Myocyte (in vitro differentiated cells): Measurements from ENCODE around the gene PSAP. TPM values are rescaled to one million over a fixed set of nuclear protein-coding genes. Genes with fewer than 3 reads are reported as not detected.

Source experiments
- DNase-seq: peaks from one replicate; pipeline ENCODE4 v3.0.0-alpha.2; 2012; ENCODE audit warnings: low read depth
- total RNA-seq: library from RNA; depleted of rRNA; stranded (reverse); fragments of >200 nt; gene quantifications from 2 replicates; pipeline ENCODE4 v1.2.3, GENCODE V29; 2014

Gene PSAP
- total RNA-seq, 1 donor from 2014 or later, result 1,265 TPM

GRCh38 chr10:71810048-71810750 is 40.9 kb downstream of the PSAP start:
- DNase-seq, result no peak

DNA sequence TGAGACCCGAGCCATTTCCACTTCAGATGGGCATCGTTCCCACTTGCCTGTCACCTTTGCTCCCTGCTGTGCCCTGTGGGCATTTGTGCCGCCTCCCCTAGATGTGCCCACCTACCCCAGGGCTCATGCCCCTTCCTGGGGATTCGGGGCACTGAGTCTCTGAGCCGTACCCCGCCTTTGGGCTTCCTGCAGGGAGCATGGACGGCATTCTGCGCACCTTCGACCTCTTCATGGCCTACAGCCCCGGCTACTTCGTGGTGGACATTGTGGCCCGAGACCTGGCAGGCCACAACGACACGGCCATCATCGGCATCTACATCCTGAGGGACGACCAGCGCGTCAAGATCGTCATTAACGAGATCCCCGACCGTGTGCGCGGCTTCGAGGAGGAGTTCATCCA is 41.4 kb downstream of the PSAP start:
- no peak for DNase-seq

- no peak for DNase-seq
Measured at GRCh38 chr10:71807557-71808510, 43.2 kb downstream of the PSAP start.

DNA sequence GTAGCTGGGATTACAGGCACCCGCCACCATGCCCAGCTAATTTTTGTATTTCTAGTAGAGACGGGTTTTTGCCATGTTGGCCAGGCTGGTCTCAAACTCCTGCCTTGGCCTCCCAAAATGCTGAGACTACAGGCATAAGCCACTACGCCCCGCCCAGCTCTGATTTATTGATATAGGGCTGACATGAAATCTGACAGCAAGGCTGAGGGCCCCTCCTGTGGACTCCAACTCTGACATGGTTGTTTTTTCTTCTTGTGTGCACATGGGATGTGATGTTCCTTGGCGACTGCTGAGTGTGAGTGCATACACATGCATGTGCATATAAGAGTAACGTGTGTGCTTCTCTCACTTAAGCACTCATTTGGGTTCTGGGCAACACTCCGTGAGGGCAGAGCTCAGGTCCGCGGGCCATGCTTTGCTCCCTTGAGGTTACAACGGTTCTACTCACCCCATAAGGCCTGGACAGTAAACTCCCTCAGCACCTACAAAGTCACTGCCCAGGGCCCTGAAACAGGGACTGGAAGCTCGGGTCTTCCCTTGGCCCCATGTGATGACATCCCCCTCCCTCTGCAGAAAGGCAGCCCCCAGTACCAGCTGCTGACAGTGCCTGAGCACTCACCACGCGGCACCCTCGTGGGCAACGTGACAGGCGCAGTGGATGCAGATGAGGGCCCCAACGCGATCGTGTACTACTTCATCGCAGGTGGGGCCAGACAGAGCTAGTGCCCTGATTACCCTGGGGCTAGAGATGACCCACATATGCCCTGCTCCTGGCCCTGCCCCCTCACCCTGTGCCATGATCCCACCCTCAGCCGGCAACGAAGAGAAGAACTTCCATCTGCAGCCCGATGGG is 44.1 kb downstream of the PSAP start:
- no peak for DNase-seq

DNA sequence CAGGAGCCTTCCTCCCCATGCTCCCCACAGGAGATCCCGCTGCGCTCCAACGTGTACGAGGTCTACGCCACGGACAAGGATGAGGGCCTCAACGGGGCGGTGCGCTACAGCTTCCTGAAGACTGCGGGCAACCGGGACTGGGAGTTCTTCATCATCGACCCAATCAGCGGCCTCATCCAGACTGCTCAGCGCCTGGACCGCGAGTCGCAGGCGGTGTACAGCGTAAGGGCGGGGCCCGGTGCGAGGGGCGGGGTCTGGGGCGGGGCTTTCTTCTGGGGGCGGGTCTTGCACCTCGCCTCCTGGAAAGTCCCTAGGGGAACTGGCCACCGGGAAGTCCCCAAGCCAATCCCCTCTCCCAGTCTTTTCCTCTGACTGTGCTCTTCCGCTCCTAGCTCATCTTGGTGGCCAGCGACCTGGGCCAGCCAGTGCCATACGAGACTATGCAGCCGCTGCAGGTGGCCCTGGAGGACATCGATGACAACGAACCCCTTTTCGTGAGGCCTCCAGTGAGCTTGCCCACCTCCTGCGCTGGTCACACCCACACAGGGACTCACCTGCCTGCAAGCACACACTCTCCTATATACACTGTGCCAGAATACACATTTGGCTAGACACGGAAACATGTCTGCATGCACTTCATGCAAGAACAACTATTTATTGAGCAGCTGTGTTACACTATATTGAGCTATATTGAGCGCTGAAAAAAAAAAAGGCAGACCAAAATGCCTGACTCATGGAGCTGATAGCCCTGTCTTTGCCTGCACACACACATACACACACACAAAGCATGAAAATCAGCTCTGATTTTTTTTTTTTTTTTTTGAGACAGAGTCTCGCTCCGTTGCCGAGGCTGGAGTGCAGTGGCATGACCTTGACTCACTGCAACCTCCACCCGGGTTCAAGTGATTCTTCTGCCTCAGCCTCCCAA is 45.0 kb downstream of the PSAP start:
- no peak for DNase-seq

DNA sequence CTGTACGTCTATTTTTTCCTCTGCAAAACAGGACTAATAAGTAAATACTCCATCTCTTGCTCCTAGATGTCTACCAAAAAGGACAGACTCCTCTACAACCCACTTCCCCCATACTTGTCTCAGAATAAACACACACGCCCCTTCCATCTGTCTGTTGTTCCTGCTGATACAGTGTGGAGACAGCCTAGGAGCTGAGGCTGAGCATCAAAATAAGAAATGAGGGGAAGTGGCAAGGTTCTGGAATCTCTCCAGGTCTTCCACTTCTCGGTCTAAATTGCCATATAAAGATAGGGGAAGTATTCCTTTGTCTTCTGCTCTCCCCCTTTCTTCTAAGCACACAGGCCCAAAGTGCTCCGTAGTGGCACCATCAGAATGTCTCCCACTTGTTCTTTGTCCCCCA is 47.0 kb downstream of the PSAP start:
- DNase-seq, result no peak

- no peak for DNase-seq
Measured at GRCh38 chr10:71802715-71803488, 48.1 kb downstream of the PSAP start.

GRCh38 chr10:71802235-71802634 is 48.8 kb downstream of the PSAP start:
- DNase-seq, result no peak

DNA sequence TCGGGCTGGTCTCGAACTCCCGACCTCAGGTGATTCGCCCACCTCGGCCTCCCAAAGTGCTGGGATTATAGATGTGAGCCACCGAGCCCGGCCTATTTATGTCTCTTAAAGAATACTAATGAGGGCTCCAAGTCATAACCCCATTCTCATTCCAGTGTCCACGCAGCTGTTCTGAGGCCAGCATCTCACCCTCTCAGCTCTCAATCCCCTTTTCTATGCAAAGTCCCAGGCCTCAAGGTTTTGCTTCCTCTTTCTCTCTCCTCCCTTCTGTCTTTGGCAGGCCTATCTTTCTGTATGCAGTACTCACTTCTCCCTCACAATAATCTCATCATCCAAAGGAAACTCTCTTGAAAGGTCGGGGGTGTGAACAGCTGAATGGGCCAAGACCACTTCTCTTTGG is 49.7 kb downstream of the PSAP start:
- no peak for DNase-seq

- no peak for DNase-seq
Measured at GRCh38 chr10:71799608-71800453, 51.2 kb downstream of the PSAP start.

DNA sequence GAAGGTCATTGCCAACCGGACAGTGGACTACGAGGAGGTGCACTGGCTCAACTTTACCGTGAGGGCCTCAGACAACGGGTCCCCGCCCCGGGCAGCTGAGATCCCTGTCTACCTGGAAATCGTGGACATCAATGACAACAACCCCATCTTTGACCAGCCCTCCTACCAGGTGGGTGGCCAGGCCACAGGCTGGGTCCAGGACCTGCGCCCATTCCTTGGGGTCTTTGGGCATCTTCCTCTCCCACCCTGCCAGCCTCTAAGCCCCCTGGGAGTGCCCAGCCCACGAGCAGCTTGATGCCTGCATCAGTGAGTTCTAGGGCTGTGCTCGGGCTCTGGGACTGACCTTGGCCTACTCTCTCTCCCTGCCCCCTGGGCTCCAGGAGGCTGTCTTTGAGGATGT is 51.9 kb downstream of the PSAP start:
- no peak for DNase-seq

GRCh38 chr10:71798308-71798624 is 52.8 kb downstream of the PSAP start:
- no peak for DNase-seq

DNA sequence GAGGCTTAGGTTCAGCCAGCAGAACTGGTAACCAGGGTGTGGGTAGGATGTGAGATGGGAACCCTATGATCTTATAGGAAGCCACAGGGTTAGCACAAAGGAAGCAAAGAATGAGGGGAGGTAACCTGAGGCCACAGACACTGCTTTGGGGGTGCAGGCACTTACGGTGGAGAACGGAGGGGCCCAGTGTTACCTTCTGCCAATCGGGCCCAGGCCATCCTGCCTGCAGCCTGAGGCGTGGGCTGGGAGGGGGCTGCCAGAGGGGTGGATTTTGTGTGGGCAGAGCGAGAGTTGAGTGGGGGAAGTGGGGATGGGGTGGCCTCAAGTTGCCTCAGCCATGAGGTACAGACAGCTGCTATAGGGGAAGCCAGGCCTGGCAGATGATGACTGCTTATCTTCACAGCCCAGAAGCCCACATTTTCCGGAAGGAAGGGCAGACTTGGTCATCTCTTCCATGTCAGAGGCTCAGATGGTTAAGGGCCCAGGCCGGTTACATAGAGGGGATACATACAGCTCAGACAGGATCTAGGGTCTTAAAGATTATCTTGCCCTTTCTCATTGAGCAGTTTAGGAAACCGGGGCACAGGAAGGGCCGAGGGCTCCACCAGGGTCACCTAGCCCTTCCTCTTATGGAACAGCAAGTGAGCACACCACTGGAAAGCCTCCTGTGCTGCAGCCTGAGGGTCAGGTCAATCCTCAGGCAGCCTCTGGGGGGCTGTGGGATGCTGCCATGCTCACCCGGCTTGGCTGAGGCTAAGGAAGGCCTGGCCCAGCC is 53.3 kb downstream of the PSAP start:
- DNase-seq, result no peak

GRCh38 chr10:71796749-71797405 is 54.2 kb downstream of the PSAP start:
- no peak for DNase-seq

DNA sequence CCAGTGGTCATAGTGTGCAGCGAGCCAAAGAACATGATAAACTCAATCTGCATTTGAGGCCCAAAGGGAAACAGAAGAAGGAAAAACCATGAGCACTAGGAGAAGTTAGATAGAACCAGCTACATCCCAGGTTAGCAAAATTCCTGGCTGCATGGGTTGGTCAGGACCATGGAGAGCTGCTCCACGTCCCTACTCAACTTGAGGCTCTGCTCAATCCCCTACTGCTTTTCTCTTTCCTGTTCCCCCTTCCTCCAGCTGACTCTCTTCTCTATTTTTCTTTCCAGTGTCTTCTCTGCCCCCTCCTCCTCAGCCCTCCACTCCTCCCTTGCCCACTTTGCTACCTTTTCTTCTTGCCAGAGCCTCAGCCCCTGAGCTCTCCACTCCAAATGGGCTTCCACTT is 55.8 kb downstream of the PSAP start:
- peak; percentile 50 for DNase-seq

- DNase-seq, result no peak
Measured at GRCh38 chr10:71790749-71791440, 60.2 kb downstream of the PSAP start.

- DNase-seq, result no peak
Measured at GRCh38 chr10:71789871-71790270, 61.2 kb downstream of the PSAP start.
